COR-L47 (cell line): ENCODE measurements around the gene LIM2.

Source experiments
- DNase-seq: peaks from one replicate; lab custom pipeline; 2025; lab: John Stamatoyannopoulos, UW

The LIM2 gene

GRCh38 chr19:51394050-51394836, 6.5 kb upstream of the LIM2 start:
- DNase-seq = peak; percentile 53

GRCh38 chr19:51392701-51393100, 4.9 kb upstream of the LIM2 start:
- DNase-seq = no peak

DNA sequence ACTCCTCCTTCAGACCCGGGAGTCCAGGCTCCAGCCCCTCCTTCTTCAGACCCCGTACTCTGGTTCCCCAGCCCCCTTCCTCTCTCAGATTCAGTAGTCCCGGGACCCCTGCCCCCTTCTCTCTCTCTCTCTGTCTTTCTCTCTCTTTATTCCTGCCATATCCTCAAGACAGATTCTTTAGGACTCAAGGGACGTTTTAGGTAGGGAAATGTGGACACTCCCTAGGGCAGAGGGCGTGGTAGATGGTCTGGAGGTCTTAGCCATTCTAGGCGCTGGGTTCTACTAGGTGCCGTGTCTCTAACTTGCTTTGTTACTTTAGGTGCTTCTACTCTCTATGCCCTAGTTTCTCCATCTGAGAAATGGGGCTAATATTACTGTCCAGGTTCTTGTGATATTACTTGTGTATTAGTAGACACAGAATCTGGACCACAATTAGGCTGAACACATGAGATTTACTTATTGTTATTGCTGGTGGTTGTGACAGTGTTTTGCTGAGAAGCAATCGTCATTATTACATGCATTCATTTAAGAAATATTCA, 3.4 kb upstream of the LIM2 start:
- no peak for DNase-seq

GRCh38 chr19:51389143-51389542, 1.4 kb upstream of the LIM2 start:
- no peak for DNase-seq

GRCh38 chr19:51386882-51387520, 773 bp downstream of the LIM2 start:
- no peak for DNase-seq

DNA sequence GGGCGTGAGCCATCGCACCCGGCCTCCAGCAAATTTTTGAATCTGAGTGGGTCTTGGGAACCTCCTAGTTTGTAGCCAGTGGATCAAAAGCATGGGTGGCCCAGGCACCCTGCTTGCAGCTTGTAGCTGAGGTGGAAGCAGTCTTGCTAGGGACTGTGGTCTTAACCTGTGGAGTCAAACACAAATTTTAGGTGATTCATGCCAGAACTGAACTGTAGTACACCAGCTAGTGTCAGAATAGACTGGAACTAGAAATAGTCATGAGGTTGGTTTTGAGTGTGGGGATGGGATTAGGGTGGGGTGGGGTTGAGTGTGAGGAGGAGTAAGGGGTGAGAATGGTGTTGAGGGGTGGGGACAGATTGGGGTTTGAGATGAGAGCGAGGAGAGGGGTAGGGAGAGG, 5.8 kb downstream of the LIM2 start:
- DNase-seq = no peak

DNA sequence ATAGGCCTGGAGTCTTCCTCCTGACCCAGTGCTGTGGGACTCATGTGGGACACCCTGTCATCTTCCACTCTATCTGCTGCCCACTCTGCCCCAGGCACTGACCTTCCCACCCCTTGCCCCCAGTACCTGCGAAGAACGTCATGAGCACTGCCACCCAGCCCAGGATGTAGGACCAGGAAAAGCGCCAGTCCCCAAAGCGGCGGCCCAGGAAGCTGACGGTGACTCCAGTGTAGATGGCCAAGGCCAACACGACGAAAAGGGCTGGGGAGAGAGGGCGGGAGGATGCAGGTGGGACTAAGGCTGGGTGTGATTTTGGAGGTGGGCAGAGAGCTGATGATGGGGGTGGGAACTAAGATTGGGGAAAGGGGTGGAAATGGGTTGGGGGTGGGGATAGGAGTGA, 7.4 kb downstream of the LIM2 start:
- DNase-seq = no peak

GRCh38 chr19:51377422-51377821, 10.4 kb downstream of the LIM2 start:
- DNase-seq = no peak

DNA sequence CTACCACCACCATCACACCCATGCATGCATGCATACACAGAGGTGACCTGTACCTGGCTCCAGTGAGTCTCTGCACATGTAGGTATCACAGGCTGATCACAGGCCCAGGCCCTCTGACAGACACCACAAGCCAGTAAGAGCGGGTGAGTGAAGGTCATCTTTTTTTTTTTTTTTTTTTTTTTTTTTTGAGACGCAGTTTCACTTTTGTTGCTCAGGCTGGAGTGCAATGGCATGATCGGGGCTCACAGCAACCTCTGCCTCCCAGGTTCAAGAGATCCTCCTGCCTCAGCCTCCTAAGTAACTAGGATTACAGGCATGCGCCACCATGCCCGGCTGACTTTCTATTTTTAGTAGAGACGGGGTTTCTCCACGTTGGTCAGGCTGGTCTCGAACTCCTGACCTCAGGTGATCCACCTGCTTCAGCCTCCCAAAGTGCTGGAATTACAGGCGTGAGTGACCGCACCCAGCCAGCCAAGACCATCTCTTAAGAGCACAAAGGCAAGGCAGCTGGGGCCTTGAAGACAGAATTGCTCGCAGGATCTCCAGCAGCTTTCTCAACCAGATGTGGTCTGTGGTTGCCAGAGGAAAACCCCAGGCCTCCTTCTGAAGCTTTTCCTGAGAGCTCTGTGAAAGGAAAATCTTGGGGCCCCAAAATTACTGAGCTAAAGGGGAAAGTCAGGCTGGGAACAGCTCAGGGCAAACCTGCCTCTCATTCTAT, 12.1 kb downstream of the LIM2 start:
- DNase-seq = no peak

GRCh38 chr19:51372649-51373504, 14.9 kb downstream of the LIM2 start, which contains the start of gene NKG7:
Gene NKG7 (minus strand): TSS chr19:51372654. CDS start chr19:51372535, 119 bp downstream.
- DNase-seq = no peak

GRCh38 chr19:51372021-51372648, 15.6 kb downstream of the LIM2 start:
- DNase-seq = no peak

DNA sequence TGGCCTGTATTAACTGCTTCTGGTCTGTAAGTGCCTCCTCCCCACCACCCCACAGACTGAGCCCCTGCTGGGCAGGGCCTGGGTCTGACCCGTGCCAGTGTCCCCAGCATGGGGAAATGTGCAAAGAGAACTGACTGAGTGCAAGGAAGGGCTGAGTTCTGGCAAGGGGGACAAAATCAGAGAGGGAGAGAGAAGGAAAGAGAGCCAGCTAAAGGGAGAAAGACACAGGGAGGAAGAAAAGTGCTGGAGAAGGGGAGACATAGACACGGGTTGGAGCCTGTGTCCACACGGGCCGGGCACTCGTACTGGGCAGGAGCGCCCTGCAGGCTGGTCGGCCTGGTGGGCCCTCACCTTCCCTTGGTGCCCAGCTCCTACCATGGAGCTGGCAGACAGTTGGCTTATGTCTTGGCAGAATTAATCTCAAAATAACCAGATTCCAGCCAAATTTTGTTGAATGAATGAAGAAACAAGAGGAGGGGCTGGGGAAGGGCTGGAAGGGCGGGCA, 16.5 kb downstream of the LIM2 start:
- DNase-seq = no peak

GRCh38 chr19:51370230-51370629, 17.5 kb downstream of the LIM2 start:
- DNase-seq = no peak

DNA sequence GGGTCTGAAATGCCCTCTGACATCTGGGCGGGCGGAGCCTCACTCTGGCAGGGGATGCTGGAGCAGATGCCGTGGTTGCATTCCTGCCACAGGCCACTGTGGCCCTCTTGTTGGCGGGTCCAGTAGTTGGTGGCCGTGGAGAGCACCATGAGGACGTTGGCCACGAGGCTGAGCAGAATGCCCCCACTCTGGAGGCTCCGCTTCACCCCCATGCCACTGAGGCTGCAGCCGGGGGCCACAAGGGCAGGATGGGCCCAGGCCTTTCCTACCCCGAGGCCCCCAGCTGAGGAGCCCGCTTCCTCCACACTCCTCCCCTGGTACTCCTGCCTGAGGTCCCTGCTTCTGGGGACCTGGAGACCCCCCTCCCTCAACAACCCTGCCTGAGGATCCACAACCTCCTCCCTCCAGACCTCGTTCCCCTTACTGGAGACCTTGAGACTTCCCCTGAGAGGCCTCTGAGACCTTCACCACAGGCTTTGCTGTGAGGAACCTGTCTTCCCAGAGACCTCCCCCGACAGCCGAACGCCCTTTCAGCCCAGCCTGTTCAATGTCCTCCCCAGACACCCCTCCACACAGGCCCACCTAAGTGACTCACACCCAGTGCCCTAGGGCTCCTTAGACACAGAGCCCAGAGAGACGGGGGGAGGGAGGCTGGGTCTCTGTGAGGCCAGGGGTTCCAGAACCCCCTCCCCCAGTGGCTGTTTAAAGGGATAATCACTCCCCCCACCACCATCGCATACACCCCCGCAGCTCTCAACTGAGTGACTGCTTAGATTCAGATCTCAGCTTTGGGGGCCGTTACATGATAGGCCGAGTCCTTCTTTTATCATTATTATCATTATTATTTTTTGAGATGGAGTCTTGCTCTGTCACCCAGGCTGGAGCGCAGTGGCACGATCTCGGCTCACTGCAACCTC, 19.1 kb downstream of the LIM2 start, which contains the start of gene CLDND2:
Gene CLDND2, minus strand, starts transcription at position 638 of the 917 bp plus-strand sequence. Its CDS starts 426 bp downstream, at position 212.
- no peak for DNase-seq

DNA sequence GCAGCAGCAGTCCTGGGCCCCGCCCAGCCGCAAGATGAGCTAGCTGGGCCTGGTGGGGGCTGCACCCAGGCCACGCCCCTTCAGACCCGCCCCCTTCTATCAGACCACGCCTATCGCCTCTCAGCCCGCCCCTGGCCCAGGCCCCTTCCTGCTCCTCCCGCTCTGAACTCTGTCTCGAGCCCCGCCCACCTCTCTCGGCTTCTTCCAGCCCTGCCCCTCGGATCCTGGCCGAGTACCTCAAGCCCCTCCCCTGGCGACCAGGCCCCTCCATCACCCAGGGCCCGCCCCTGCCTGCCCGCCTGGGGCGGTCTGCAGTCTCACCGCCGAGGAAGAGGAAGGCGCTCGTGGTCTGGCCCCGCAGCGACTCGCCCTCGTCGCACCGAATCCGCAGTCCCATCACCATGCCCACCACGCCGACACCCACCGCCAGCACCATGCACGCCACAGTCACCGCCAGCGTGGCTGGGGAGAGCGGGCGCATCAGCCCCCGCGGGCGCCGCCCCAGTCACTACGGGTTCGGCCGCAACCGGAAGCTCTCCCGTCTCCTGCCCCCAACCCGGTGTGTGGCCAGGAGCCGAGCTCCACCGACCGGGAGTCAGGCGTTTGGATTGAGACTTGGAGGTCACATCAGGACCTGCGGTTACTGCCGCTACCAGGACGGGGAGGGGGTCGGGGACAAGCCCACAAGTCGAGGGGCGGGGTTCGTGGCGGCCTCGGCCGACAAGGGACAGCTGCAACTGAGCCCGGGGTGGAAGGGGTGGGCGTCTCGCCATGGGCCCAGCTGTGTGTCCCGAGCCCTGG, 20.0 kb downstream of the LIM2 start:
- DNase-seq = no peak

DNA sequence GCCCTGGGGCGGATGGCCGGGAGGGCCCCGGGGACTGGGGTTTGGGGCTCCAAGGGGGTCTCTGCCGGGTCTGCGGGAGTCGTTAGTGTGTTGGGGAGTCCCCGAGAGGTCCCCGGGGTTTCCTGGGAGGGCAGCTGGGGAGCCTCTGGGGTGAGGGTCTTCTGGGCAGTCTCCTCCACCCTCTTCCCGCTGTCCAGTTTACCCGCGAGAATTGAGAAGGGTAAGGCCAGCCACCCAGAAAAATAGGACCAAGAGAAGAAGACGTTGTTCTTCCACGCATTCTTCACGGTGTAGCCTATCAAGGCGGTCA, 20.6 kb downstream of the LIM2 start:
- no peak for DNase-seq

GRCh38 chr19:51366389-51367254, 21.2 kb downstream of the LIM2 start:
- peak; percentile 18 for DNase-seq

GRCh38 chr19:51365965-51366388, 21.8 kb downstream of the LIM2 start, which contains the start of gene ETFB:
Gene ETFB (minus strand): TSS chr19:51366388. CDS start chr19:51366326, 62 bp downstream.
- DNase-seq = no peak
